HG02623 (cell line): ENCODE measurements around the gene PAPPA.

Experiments
- ATAC-seq: cut with Tn5 transposase; IDR thresholded peaks from one replicate; pipeline ENCODE4 v1.9.1; 2021; ENCODE audit warnings: moderate library complexity; ENCODE audit not compliant: unreplicated experiment

The PAPPA gene

DNA sequence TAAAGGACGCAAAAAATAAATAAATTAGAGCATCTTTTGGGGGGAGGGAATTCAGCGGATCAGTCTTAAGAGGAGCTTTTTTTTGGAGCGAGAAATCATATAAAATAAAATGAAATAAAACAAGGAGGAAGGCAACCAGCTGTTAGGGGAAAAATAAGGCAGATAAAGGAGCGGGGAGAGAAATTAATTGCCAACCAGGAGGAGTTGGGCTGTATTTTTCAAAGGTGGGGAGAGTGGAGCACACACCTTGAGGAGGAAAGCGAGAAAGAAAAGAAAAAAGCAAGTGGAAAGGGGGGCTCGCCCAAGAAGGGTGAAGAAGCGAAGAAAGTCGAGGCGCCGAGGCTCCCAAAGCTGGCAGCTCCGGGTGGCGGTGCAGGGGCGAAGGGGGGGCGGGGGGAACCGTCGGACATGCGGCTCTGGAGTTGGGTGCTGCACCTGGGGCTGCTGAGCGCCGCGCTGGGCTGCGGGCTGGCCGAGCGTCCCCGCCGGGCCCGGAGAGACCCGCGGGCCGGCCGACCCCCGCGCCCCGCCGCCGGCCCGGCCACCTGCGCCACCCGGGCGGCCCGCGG is at the start of gene PAPPA:
PAPPA (plus strand) TSS at position 27 of the 569 bp plus-strand sequence; CDS start at position 409, 382 bp downstream.
- no peak for ATAC-seq

DNA sequence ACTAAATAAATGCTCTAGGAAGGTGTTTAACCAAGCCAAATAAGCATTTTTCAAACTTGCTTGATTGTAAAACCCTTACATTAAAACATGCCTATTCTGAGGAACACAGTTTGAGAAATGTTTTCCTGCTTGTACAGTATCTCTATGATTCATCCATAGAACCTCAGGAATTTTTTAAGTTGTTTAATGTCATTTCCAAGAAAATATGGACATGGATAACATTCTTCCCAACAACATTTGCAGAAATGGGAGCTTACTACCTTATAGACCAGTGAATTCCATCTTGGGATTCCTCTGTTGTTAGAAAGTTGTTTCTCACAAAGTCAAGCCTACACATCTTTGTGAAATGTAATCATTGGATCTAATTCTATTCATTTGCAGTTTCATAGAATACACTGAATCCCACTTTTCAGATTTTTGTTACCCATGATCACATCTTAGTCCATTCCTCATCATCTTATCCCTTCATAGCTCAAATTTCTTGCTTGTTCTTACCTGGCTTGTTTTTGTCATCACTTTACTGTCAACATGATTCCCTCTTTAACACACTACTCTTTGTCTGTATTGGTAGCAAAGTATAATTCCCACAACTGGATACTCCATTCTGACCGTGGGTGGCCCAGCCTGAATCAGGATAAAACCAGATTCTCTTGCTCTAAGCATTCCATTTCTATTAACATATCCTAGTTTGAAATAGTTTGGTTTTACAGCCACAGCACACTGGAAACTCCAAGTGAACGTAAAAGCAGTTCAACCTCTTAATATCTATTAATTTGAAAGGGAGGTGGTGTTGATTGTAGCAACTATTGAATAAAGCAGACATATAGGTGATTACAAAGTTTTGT is 49.4 kb upstream of the PAPPA start:
- no peak for ATAC-seq

GRCh38 chr9:116112236-116112635 is 41.4 kb upstream of the PAPPA start:
- ATAC-seq, result no peak

DNA sequence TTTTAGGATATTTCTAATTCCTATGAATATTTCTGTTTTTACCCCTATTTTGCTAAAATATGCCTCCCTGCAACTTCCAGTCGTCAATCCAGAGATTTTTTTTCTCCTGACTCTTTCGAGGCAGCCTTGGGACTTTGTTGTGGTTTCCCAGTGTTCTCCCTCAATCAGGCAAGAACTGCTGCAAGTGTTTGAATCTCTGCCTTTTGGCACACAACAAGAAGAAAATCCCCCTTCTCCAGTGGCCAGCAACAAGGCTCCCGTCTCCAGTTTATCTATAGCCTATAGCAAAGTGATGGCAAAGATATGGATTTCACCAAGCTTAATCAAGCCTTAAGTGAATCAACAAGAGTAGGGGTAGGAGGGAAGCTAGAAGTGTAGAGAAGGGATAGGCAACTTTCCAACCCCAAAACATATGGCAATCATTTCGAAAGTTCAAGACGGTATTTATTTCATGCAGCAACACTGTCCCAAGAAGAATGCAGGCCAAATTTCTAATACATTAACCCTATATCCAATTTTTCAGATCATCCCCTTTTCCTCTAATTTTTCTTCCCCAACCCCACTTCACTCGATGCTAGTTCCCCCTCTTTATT is 37.7 kb upstream of the PAPPA start:
- ATAC-seq, result no peak

- ATAC-seq, result no peak
These were observed 37.2 kb upstream of the PAPPA start for GRCh38 chr9:116116393-116116792.

GRCh38 chr9:116123171-116123570 is 30.4 kb upstream of the PAPPA start:
- no peak for ATAC-seq

- ATAC-seq, result no peak
These were observed 29.0 kb upstream of the PAPPA start for GRCh38 chr9:116124472-116125040.

- no peak for ATAC-seq
These were observed 20.4 kb upstream of the PAPPA start for GRCh38 chr9:116133163-116133562.

GRCh38 chr9:116134975-116135374 is 18.6 kb upstream of the PAPPA start:
- no peak for ATAC-seq

DNA sequence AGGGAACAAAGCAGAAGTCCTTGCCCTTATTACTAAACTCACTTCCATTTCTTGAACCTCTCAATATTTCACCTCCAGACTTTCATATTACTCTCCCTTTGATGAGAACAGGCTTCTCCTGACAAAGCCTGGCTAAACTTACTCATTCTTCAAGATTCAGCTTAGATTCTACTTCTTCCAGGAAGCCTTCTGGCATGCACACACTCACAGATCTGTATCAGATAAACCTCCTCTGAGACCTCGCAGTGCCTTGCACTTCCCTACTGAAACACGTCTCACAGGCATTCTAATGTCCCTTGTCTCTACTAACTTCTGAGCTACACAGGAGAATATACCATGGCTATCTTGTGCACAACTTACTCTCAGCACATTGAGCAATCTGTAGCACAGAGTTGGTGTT is 16.6 kb upstream of the PAPPA start:
- no peak for ATAC-seq

- no peak for ATAC-seq
These were observed 16.0 kb upstream of the PAPPA start for GRCh38 chr9:116137581-116137980.

DNA sequence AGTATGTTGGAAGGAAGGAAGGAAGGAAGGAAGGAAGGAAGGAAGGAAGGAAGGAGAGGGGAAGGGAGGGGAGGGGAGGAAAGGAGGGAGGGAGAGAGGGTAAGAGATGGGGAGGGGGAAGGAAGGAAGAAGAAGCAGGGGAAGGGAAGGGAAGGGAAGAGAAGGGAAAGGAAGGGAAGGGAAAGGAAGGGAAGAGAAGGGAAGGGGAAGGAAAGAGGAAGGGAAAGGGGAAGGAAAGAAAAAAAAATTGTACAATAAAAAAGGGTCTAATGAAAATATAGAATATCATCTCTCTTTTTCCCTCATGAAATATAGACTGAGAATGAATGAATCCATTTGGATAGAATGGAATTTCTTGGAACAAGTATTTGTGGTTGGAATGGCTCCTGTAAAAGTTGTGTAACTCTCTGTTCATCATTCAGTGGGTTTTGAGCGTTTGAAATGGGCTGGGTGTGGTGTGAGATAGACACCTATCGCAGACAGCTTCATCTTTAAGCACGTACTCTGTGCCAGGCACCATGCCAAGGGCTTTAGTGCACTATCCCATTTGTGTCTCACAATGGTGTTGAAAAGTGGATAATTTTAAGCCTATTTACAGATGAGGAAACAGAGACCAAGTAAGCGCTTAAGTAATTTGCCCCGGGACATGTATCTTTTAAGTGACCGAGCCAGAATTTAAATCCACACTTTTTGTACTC is 11.6 kb upstream of the PAPPA start:
- no peak for ATAC-seq

DNA sequence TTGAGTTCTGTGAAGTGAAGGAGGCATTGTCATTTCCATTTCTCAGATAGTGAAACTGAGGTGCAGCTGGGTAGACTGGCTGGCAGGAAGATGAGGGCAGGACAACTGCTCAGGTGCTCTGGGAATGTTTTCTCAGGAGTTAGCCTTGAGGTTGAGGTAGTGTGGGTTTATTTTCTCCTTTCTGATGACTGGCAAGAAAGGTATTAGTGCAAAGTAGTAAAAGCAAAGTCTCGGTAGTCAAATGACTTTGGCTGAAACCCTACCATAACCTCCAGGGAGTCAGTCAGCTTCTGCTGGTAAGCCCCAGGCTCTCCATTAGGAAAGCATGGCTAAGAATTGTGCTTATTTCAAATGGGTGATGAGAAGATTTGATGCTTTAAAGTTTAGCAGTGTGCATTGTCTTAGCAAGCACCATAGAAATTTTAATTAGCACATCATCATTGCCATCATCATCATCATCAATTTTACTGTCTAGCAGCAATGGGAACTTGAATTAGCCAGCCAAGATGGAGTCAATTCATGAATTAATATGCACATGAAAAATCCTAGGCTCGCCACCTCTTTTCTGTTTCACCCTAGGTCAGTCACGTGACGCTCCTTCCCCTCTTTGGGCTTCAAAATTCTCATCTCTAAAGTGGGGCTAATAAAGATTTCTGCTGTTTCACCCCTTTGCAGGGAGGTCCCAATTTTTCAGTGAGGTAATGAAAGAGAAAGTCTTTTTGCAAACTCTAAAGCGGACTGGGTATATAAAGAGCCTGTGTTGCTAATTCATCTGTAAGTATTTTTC is 10.7 kb upstream of the PAPPA start:
- no peak for ATAC-seq

DNA sequence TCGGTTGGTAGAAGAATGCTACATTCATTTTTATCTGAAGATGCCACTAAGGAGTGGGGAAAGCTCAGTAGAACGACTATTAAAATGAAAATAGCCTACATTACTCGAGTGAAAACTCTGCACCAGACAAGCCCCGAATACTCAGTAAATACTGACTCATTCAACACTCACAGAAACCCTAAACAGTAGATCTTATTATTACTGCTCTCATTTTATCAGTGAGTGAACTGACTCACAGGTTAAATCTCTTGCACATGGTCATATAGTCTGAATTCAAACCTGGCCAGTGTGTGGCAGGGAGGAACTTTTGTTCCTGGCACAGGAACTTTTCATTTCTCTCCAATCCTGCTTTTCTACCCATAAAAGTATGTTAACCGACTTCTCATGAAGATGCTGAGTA is 9.6 kb upstream of the PAPPA start:
- ATAC-seq, result no peak

DNA sequence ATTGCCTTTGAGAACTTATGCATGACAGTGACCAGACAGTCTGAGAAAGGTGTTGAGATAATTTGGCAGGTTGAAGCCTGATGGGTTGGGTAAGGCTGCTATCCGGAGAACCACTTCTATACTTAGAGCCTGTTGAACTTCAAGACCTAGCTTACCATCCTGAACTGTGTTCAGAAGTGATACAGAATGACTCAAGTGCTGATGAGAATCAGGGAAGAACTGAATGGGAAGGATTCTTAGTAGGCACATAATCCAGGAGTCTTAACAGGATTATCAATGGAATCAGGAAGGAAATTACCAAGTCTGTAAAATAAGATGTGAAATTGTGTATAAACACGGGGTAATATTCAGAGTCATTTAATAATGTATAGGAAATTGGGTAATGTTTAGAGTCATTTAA is 9.0 kb upstream of the PAPPA start:
- ATAC-seq, result no peak

DNA sequence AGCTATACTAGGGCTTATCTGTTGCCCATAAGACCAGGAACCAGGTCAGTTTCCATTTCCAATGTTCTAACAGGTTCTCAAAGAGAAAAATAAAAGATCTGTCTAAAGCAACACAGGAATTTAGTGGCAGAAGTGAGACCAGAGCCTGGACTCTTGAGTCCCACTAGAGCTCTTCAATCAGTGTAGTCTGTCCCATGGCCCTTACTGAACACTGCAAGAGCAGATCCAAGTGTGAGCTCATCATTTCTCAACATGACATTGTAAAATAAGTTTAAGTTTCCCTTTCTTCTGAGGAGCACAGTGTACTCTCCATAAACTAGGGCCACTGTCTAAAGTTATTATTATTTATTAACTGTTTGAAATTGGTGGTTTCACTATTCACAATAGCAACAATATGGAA is 8.6 kb upstream of the PAPPA start:
- no peak for ATAC-seq

DNA sequence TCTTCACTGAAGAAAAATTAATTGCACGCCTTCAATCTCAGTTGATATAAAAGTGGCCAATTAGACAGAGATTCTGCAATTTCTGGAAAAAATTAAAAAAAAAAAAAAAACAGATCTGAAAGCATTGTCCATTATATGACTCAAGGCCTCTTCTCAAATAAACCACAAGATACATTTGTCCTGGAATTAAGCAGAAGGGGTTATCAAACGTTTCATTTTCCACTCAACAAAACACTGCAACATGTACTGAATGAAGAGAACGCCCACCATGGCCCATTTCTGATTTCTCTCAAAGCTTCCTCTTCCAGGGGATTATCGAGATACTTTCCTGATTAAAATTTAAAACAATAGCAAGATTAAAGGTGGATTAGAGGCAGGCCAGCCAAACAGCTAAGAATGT is 5.8 kb upstream of the PAPPA start:
- no peak for ATAC-seq

- ATAC-seq, result peak; percentile 73
These were observed 3.7 kb upstream of the PAPPA start for GRCh38 chr9:116149844-116150243.

GRCh38 chr9:116151199-116151598 is 2.4 kb upstream of the PAPPA start:
- ATAC-seq, result no peak

DNA sequence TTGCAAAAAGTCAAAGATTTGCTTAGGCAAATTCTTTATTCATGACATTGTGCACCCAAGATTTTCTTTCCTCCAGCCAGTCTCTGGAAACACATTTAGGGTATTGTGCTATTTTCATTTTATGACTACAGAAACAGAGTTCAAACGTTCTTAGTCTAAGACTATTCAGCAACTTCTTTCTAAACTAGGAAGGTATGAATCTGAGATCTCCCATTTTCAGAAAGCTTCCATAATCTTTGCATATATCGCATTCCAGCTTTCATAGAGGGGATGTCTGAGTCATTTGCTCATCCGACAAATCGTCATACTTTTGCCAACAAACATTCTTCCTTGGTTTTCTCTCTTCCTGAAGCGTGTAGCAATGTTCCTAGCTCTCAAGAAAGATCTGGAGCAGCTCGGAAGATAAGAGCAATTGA is 1.6 kb upstream of the PAPPA start:
- no peak for ATAC-seq

DNA sequence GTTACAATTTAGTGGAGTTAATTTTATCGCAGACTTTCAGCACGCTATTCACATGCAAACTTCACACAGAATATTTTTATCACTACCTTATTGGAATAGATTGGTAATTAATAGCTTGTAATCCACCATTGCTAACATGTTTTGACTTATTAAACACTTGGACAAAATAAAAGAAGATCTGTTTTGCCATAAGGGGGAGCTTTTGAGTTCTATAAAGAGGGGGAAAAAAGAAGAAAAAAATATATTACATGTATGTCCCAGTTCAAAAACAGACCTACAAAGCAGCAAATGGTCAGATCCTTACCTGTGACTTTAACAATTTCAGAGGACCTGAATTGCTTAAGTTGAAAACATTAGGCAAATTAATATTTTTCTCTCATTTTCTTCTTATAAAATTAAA is 1.2 kb upstream of the PAPPA start:
- ATAC-seq, result no peak
